Mesendoderm (in vitro differentiated cells): ENCODE results near the gene SAMD9.
"Not testable (repeated sequence)": the region's sequence is repeated elsewhere in the genome, so short reads cannot be mapped to it uniquely, and the experiment has no call there.

Experiments used
- DNase-seq: peaks from one replicate; pipeline ENCODE4 v3.0.0; 2013
- H2AK5ac ChIP-seq: 2 replicates; pipeline ENCODE4 v1.6.1; 2013; ENCODE audit warnings: low read length, inconsistent platforms
- H2BK120ac ChIP-seq: 2 replicates; pipeline ENCODE4 v1.6.1; 2013; ENCODE audit warnings: low read depth, mild to moderate bottlenecking, low read length, moderate library complexity, mixed read lengths
- H2BK15ac ChIP-seq: replicated peaks from 2 replicates; pipeline ENCODE4 v1.6.1; 2013; ENCODE audit warnings: low read depth, mild to moderate bottlenecking, moderate library complexity
- H2BK5ac ChIP-seq: 2 replicates; pipeline ENCODE4 v1.6.1; 2013; ENCODE audit warnings: low read length, inconsistent platforms
- H3K18ac ChIP-seq: 2 replicates; pipeline ENCODE4 v1.6.1; 2013; ENCODE audit warnings: mild to moderate bottlenecking, low read length, mixed read lengths
- H3K23ac ChIP-seq: one replicate; pipeline ENCODE4 v1.6.1; 2013; ENCODE audit warnings: low read length
- H3K27ac ChIP-seq: 2 replicates; pipeline ENCODE4 v1.5.1; 2013; ENCODE audit warnings: low read depth, mild to moderate bottlenecking, inconsistent platforms, low read length, moderate library complexity
- H3K27me3 ChIP-seq: 2 replicates; pipeline ENCODE4 v1.6.1; 2013; ENCODE audit warnings: low read length, control low read depth, mild to moderate bottlenecking, inconsistent platforms; ENCODE audit not compliant: insufficient read depth, poor library complexity
- H3K36me3 ChIP-seq: 2 replicates; pipeline ENCODE4 v1.6.1; 2013; ENCODE audit warnings: low read length, inconsistent platforms; ENCODE audit not compliant: control insufficient read depth, insufficient read depth
- H3K4ac ChIP-seq: one replicate; pipeline ENCODE4 v1.6.1; 2013; ENCODE audit warnings: low read depth, mild to moderate bottlenecking, low read length, moderate library complexity
- H3K4me1 ChIP-seq: 2 replicates; pipeline ENCODE4 v1.6.1; 2013; ENCODE audit warnings: low read depth, low read length, inconsistent platforms; ENCODE audit not compliant: control insufficient read depth
- H3K4me2 ChIP-seq: 2 replicates; pipeline ENCODE4 v1.6.1; 2013; ENCODE audit warnings: low read length
- H3K4me3 ChIP-seq: 2 replicates; pipeline ENCODE4 v1.5.1; 2013; ENCODE audit warnings: mild to moderate bottlenecking, low read length
- H3K56ac ChIP-seq: one replicate; pipeline ENCODE4 v1.6.1; 2013; ENCODE audit warnings: low read length
- H3K79me1 ChIP-seq: 2 replicates; pipeline ENCODE4 v1.6.1; 2013; ENCODE audit warnings: low read length, inconsistent platforms
- H3K79me2 ChIP-seq: 2 replicates; pipeline ENCODE4 v1.6.1; 2013; ENCODE audit warnings: mild to moderate bottlenecking, low read length; ENCODE audit not compliant: control insufficient read depth, insufficient read depth
- H3K9ac ChIP-seq: 2 replicates; pipeline ENCODE4 v1.6.1; 2013; ENCODE audit warnings: low read length, inconsistent platforms
- H4K5ac ChIP-seq: one replicate; pipeline ENCODE4 v1.6.1; 2013; ENCODE audit warnings: low read length
- H4K8ac ChIP-seq: one replicate; pipeline ENCODE4 v1.6.1; 2013; ENCODE audit warnings: low read depth, mild to moderate bottlenecking, control low read depth, low read length, moderate library complexity
- WGBS: extraction: QIAGEN DNeasy Blood & Tissue Kit; methylation state at CpG from one replicate; pipeline ENCODE4 v1.1.7; 2013; ENCODE audit warnings: low lambda C conversion rate, missing lambda C conversion rate; ENCODE audit not compliant: insufficient coverage; ENCODE audit errors: extremely low coverage; 5-methylcytosine and 5-hydroxymethylcytosine counted together

The SAMD9 gene

GRCh38 chr7:93138576-93138975 lies 20.8 kb upstream of the SAMD9 start:
- H3K4ac ChIP-seq, result no peak overlapping the region
- H3K4me2 ChIP-seq, result no peak overlapping the region
- H3K36me3 ChIP-seq, result no peaks in the 10 kb centered on the region
- H3K18ac ChIP-seq, result no peak overlapping the region
- H3K23ac ChIP-seq, result no peak overlapping the region
- no peak overlapping the region for H4K5ac ChIP-seq
- H2AK5ac ChIP-seq, result no peak overlapping the region
- H2BK15ac ChIP-seq, result no peak overlapping the region
- WGBS, result no CpG with 5 or more reads among the region's 4 CpGs
- no peaks in the 10 kb centered on the region for H3K4me1 ChIP-seq
- H3K79me1 ChIP-seq, result no peaks in the 10 kb centered on the region
- no peak overlapping the region for H4K8ac ChIP-seq
- no peak for DNase-seq
- H3K9ac ChIP-seq, result no peak overlapping the region
- H3K79me2 ChIP-seq, result no peaks in the 10 kb centered on the region
- H3K4me3 ChIP-seq, result no peak overlapping the region
- no peak overlapping the region for H3K27ac ChIP-seq
- peaks cover 2% of the 10 kb centered on the region for H3K27me3 ChIP-seq
- H3K56ac ChIP-seq, result no peak overlapping the region
- H2BK120ac ChIP-seq, result no peak overlapping the region
- H2BK5ac ChIP-seq, result no peak overlapping the region

- no peak overlapping the region for H3K27ac ChIP-seq
- no peak overlapping the region for H3K4ac ChIP-seq
- H3K4me1 ChIP-seq, result no peaks in the 10 kb centered on the region
- H3K79me1 ChIP-seq, result no peaks in the 10 kb centered on the region
- no peak overlapping the region for H2BK5ac ChIP-seq
- H3K27me3 ChIP-seq, result no peaks in the 10 kb centered on the region
- no peak overlapping the region for H2BK120ac ChIP-seq
- DNase-seq, result no peak
- no peak overlapping the region for H2BK15ac ChIP-seq
- H4K5ac ChIP-seq, result no peak overlapping the region
- no peak overlapping the region for H3K18ac ChIP-seq
- H3K4me3 ChIP-seq, result no peak overlapping the region
- no peak overlapping the region for H3K9ac ChIP-seq
- H3K23ac ChIP-seq, result no peak overlapping the region
- no peaks in the 10 kb centered on the region for H3K79me2 ChIP-seq
- no peak overlapping the region for H2AK5ac ChIP-seq
- H4K8ac ChIP-seq, result no peak overlapping the region
- no peak overlapping the region for H3K4me2 ChIP-seq
- H3K36me3 ChIP-seq, result no peaks in the 10 kb centered on the region
- H3K56ac ChIP-seq, result no peak overlapping the region
- WGBS, result no CpG with 5 or more reads among the region's 1 CpG
Measured at GRCh38 chr7:93133005-93133404, 15.2 kb upstream of the SAMD9 start.

- Histone ChIP-seq H2BK120ac (no peak overlapping the region), H3K36me3 (no peaks in the 10 kb centered on the region), H3K79me1 (no peaks in the 10 kb centered on the region), H3K18ac (no peak overlapping the region), H3K27me3 (no peaks in the 10 kb centered on the region), H3K4me2 (no peak overlapping the region), H2AK5ac (no peak overlapping the region), H3K23ac (no peak overlapping the region), H3K4me1 (no peaks in the 10 kb centered on the region), H3K4ac (no peak overlapping the region), H3K9ac (no peak overlapping the region), H3K79me2 (no peaks in the 10 kb centered on the region), H2BK5ac (no peak overlapping the region), H2BK15ac (no peak overlapping the region), H4K5ac (no peak overlapping the region), H3K56ac (no peak overlapping the region), H3K4me3 (no peak overlapping the region), H4K8ac (no peak overlapping the region), H3K27ac (no peak overlapping the region)
- no peak for DNase-seq
- no CpG with 5 or more reads among the region's 3 CpGs for WGBS
Measured at GRCh38 chr7:93132216-93132615, 14.4 kb upstream of the SAMD9 start.

GRCh38 chr7:93126954-93127353 lies 9.2 kb upstream of the SAMD9 start:
- DNase-seq, H3K4me3 ChIP-seq: not testable (repeated sequence)

GRCh38 chr7:93123532-93123931 lies 5.8 kb upstream of the SAMD9 start:
- not testable (repeated sequence) for H3K27ac ChIP-seq, H3K79me2 ChIP-seq, H3K4me2 ChIP-seq, H4K8ac ChIP-seq, H3K27me3 ChIP-seq, H3K56ac ChIP-seq, H3K36me3 ChIP-seq, H3K4me1 ChIP-seq, H3K18ac ChIP-seq, H3K79me1 ChIP-seq, H3K23ac ChIP-seq, H2BK5ac ChIP-seq, H3K4ac ChIP-seq, H3K4me3 ChIP-seq, H2AK5ac ChIP-seq, H4K5ac ChIP-seq, DNase-seq, H3K9ac ChIP-seq, H2BK15ac ChIP-seq, H2BK120ac ChIP-seq
- no CpG with 5 or more reads among the region's 3 CpGs for WGBS

More at GRCh38 chr7:93126954-93127353, 9.2 kb upstream of the SAMD9 start:
- not testable (repeated sequence) for H3K4me2 ChIP-seq, H2BK5ac ChIP-seq, H4K5ac ChIP-seq, H3K27me3 ChIP-seq, H3K18ac ChIP-seq, H2BK15ac ChIP-seq, H4K8ac ChIP-seq, H2BK120ac ChIP-seq, H3K79me2 ChIP-seq, H3K36me3 ChIP-seq, H3K9ac ChIP-seq, H3K27ac ChIP-seq, H2AK5ac ChIP-seq, H3K4ac ChIP-seq, H3K23ac ChIP-seq, H3K4me1 ChIP-seq, H3K79me1 ChIP-seq, H3K56ac ChIP-seq
- no CpG with 5 or more reads among the region's 1 CpG for WGBS
